SK-N-SH (cell line): ENCODE results near the gene ZPLD1.

Experiments
- CTCF ChIP-seq: fragments of 200-600 bp; sonication (generic); IDR thresholded peaks from 2 replicates; pipeline ENCODE4 v1.6.1; 2017; ENCODE audit warnings: antibody characterized with exemption, mild to moderate bottlenecking, moderate library complexity
- FOXM1 ChIP-seq: IDR thresholded peaks from 2 replicates; pipeline ENCODE4 v1.4.0; 2012; ENCODE audit warnings: low read depth, mild to moderate bottlenecking
- GABPA ChIP-seq: IDR thresholded peaks from 2 replicates; pipeline ENCODE4 v1.4.0; 2012; ENCODE audit warnings: low read depth, mild to moderate bottlenecking
- JUND ChIP-seq: IDR thresholded peaks from 2 replicates; pipeline ENCODE4 v1.4.0; 2012
- MAX ChIP-seq: IDR thresholded peaks from 2 replicates; pipeline ENCODE4 v1.4.0; 2012; ENCODE audit warnings: low read depth
- POLR2AphosphoS5 ChIP-seq: IDR thresholded peaks from 2 replicates; pipeline ENCODE4 v1.6.1; 2012; ENCODE audit warnings: low read depth, low read length
- RAD21 ChIP-seq: IDR thresholded peaks from 2 replicates; pipeline ENCODE4 v1.6.1; 2012; ENCODE audit warnings: mild to moderate bottlenecking, low read length
- RXRA ChIP-seq: IDR thresholded peaks from 2 replicates; pipeline ENCODE4 v1.4.0; 2012; ENCODE audit warnings: low read depth, mild to moderate bottlenecking, borderline replicate concordance
- YY1 ChIP-seq: IDR thresholded peaks from 2 replicates; pipeline ENCODE4 v1.4.0; 2012; ENCODE audit warnings: low read depth, mild to moderate bottlenecking

GRCh38 chr3:102398666-102399065, 36.1 kb upstream of the ZPLD1 start:
- TF ChIP-seq YY1 (no peak), CTCF (no peak), POLR2AphosphoS5 (no peak), RXRA (no peak), FOXM1 (no peak), MAX (no peak), JUND (no peak), GABPA (no peak), RAD21 (no peak)
